Muscle layer of colon (tissue), 2 donors: ENCODE measurements around the gene GOSR1.
A peak's percentile ranks its signal among the peaks of the same experiment; 100 is the strongest.
"Not testable (repeated sequence)": the region's sequence is repeated elsewhere in the genome, so short reads cannot be mapped to it uniquely, and the experiment has no call there.

ENCODE experiments used
- H3K27ac ChIP-seq: one replicate; pipeline ENCODE4 v1.7.0; 2013; ENCODE audit warnings: low read depth, mild to moderate bottlenecking, low read length, moderate library complexity
- H3K27me3 ChIP-seq, 2 donors: one replicate each; pipeline ENCODE4 v1.7.0; 2013; ENCODE audit warnings: low read length in 2 of 2, mild to moderate bottlenecking in 2 of 2; ENCODE audit not compliant: insufficient read depth in 2 of 2, control insufficient read depth in 1 of 2
- H3K36me3 ChIP-seq: one replicate; pipeline ENCODE4 v1.7.0; 2013; ENCODE audit warnings: mild to moderate bottlenecking, low read length; ENCODE audit not compliant: insufficient read depth
- H3K4me1 ChIP-seq: one replicate; pipeline ENCODE4 v1.7.0; 2013; ENCODE audit warnings: mild to moderate bottlenecking, low read length; ENCODE audit not compliant: insufficient read depth
- H3K4me3 ChIP-seq, 2 donors: one replicate each; pipeline ENCODE4 v1.7.0; 2013; ENCODE audit warnings: low read length in 2 of 2, low read depth in 1 of 2, mild to moderate bottlenecking in 1 of 2, moderate library complexity in 1 of 2
- H3K9ac ChIP-seq: one replicate; pipeline ENCODE4 v1.7.0; 2013; ENCODE audit warnings: low read length
- H3K9me3 ChIP-seq: one replicate; pipeline ENCODE4 v1.7.0; 2013; ENCODE audit warnings: mild to moderate bottlenecking, low read length
- donor health status: abdominal sarcoma.
- donor health status: Adenocarcinoma of cecum.

The GOSR1 gene

DNA sequence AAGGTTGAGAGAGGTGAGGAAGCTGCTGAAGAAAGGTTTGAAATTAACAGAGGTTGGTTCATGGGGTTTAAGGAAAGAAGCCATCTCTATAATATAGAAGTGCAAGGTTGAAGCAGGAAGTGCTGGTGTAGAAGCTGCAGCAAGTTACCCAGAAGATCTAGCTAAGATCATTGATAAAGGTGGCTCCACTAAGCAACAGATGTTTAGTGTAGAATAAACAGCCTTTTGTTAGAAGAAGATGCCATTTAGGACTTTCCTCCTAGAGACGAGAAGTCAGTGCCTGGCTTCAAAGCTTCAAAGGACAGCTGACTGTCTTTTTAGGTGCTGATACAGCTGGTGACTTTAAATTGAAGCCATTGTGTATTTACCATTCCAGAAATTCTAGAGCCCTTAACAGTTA lies 29.3 kb downstream of the GOSR1 start:
- no peak overlapping the region for H3K27ac ChIP-seq
- H3K4me1 ChIP-seq, result no peaks in the 10 kb centered on the region
- no peaks in the 10 kb centered on the region for H3K9me3 ChIP-seq
- no peaks in the 10 kb centered on the region for H3K27me3 ChIP-seq
- peaks cover 10% of the 10 kb centered on the region for H3K36me3 ChIP-seq
- no peak overlapping the region for H3K4me3 ChIP-seq
- H3K9ac ChIP-seq, result no peak overlapping the region

DNA sequence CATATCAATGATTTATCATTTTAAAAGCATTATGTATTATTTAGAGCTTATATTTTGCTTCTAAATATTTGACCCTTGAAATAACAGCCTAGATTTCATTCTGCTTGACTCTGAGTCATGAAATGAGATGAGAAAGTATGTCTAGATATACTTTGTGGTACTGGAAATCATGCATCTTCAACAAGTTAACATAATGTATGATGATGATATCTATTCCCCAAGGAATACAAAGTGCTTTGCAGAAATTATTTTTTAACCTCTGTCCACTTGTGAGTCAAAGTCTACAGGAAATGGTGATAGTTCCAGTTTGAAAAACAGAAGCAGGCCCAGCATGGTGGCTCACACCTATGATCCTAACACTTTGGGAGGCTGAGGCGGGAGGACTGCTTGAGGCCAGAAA lies 36.1 kb downstream of the GOSR1 start:
- Histone ChIP-seq H3K9ac (no peak overlapping the region), H3K4me1 (no peaks in the 10 kb centered on the region), H3K27ac (no peak overlapping the region), H3K4me3 (no peak overlapping the region), H3K27me3 (no peaks in the 10 kb centered on the region), H3K9me3 (no peaks in the 10 kb centered on the region), H3K36me3 (peaks cover 10% of the 10 kb centered on the region)

DNA sequence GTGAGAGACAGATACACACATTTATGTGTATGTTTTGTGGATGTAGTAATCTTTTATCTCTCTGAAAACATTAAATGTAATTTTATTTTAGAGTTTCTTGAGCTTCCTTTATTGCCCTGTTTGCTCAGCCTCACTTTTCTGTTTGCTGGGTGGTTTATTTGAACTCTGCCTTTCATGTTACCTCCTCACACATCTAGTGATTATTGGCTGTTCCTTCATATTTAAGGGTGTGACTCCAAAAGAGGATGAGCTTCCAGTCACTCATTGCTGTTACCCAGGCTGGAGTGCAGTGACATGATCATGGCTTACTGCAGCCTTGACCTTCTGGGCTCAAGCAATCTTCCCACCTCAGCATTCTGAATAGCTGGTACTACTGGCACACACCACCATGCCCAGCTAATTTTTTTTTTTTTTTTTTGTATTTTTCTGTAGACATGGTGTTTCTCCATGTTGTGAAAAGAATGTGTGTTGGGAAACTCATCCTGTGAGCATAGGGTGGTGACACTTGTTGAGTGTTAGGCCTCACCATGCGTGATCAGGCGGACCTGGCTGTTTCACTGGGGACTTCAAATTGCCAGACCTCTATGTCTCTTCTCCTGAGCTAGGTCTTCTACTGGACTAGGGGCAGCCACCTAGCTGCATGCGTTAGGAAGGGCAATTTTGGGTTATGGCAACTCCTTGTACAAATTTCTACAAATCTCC lies 37.8 kb downstream of the GOSR1 start:
- no peak overlapping the region for H3K9ac ChIP-seq
- H3K27me3 ChIP-seq, result no peaks in the 10 kb centered on the region
- no peaks in the 10 kb centered on the region for H3K4me1 ChIP-seq
- no peak overlapping the region for H3K27ac ChIP-seq
- H3K36me3 ChIP-seq, result peaks cover 10% of the 10 kb centered on the region
- no peaks in the 10 kb centered on the region for H3K9me3 ChIP-seq
- no peak overlapping the region for H3K4me3 ChIP-seq

DNA sequence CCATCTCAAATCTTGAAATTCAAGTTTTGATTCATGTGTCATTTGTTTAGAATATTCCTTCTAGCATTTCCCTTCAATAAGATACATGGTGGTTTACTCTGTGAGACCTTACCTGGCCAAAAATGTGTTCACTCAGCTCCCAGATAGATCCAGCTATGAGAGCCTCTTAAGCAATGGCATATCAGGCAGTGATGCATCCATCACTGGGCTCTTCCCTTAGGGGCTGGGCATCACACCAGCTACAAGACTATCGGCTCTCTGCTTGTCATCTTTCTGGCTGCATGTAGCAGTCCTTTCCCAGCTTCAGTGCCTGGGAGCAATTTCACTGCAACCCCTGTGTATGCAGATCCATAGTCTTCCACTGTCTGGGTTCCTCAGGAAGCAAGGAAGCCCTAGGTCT lies 40.6 kb downstream of the GOSR1 start:
- Histone ChIP-seq H3K4me1 (no peaks in the 10 kb centered on the region), H3K36me3 (peaks cover 16% of the 10 kb centered on the region), H3K27me3 (no peaks in the 10 kb centered on the region), H3K9me3 (no peaks in the 10 kb centered on the region), H3K4me3 (no peak overlapping the region), H3K27ac (no peak overlapping the region), H3K9ac (no peak overlapping the region)

DNA sequence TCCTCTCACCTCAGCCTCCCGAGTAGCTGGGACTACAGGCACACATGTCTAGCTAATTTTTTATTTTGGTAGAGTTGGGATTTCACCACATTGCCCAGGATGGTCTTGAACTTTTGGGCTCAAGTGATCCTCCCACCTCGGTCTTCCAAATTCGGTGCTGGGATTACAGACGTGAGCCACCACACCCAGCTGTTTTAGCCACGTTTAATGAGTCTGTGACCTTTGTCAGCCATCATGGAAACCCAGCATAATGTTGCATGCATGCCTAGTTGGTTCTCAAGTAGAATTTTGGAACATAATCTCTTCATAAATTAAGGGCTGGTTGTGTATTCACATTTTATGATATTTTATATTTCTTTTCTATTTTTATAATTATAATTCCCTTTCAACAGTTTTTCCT lies 42.0 kb downstream of the GOSR1 start:
- Histone ChIP-seq H3K4me3 (no peak overlapping the region), H3K27me3 (no peaks in the 10 kb centered on the region), H3K27ac (no peak overlapping the region), H3K36me3 (peaks cover 6% of the 10 kb centered on the region), H3K4me1 (no peaks in the 10 kb centered on the region), H3K9ac (no peak overlapping the region), H3K9me3 (no peaks in the 10 kb centered on the region)

DNA sequence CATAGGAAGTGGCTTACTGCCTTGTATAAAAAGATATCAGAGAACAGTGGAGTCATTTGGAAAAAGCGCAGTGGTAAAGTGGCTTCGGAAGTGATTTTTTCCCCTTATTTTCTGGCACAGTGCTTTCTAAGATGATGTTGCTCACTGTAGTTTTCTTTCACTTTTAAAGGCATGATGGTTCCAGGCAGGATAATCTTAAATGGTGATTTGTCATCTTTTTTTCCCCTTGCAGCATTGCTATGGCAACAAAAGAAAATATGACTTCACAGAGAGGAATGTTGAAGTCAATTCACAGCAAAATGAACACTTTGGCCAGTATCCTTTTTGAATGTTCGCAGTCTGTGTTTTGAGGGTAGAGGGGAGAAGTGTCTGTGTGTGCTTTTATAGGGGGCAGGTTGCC lies 42.5 kb downstream of the GOSR1 start:
- Histone ChIP-seq H3K9ac (no peak overlapping the region), H3K9me3 (no peaks in the 10 kb centered on the region), H3K36me3 (peaks cover 6% of the 10 kb centered on the region), H3K4me1 (peaks cover 5% of the 10 kb centered on the region), H3K27me3 (no peaks in the 10 kb centered on the region), H3K4me3 (peak overlapping the region in 1 of 2 donors; percentile 19), H3K27ac (no peak overlapping the region)

DNA sequence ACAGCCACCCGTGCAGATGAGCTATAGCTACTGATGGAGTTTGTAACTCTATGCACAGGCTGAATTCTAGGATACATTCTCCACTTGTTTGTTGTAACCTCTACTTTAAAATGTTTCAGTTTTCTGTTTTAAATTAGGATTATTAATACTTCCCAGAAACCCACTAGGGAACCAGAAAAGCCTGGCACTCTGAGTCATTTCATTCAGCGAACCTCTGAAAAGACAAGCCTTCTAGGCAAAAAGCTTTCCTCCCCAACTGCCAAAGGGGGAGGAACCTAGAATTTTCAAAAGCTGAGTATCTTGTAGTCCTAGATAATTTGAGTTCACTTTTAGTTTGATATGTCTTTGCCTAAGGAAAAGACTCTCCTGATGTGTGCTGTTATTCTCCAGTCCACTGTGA lies 43.2 kb downstream of the GOSR1 start:
- Histone ChIP-seq H3K27me3 (no peaks in the 10 kb centered on the region), H3K9me3 (no peaks in the 10 kb centered on the region), H3K9ac (no peak overlapping the region), H3K27ac (no peak overlapping the region), H3K4me1 (peaks cover 12% of the 10 kb centered on the region), H3K4me3 (no peak overlapping the region), H3K36me3 (peaks cover 6% of the 10 kb centered on the region)

DNA sequence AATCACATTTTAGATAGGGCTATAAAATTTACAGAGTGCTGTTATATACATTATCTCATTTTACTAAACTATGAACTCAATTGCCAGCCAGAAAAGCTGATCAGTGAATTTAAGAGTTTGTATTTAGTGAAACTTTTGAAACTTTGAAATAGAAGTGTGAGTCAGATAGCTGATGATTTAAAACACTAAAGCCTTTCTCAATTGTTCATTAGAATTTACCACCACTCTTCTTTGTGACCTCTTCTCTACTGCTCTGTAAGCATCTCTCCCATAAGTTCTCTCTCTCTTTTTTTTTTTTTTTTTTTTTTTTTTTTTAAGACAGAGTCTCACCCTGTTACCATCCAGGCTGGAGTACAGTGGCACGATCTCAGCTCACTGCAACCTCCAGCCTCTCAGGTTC lies 43.7 kb downstream of the GOSR1 start:
- Histone ChIP-seq H3K4me1 (peaks cover 12% of the 10 kb centered on the region), H3K27me3 (no peaks in the 10 kb centered on the region), H3K4me3 (no peak overlapping the region), H3K27ac (no peak overlapping the region), H3K36me3 (peaks cover 6% of the 10 kb centered on the region), H3K9ac (no peak overlapping the region), H3K9me3 (no peaks in the 10 kb centered on the region)

DNA sequence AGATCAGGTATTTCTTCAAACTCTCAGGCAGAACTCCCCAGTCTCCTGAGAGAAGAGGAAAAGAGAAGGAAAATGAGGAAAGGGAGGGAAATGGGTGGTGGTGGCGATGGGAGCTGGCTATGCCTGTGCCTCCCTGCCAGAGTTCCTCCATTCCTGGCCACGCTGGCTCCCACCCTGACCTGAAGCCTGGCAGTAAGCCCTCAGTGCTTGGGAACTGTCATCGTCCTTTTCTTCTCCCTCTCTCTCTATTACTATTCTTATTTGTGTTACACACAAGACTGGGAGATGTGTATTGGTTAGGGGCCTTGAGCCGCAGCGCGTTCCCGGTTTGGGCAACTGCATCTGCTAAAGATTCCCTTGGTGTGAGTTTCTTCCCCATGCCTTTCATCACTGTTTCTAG lies 44.6 kb downstream of the GOSR1 start:
- peaks cover 12% of the 10 kb centered on the region for H3K4me1 ChIP-seq
- H3K27me3 ChIP-seq, result no peaks in the 10 kb centered on the region
- no peak overlapping the region for H3K9ac ChIP-seq
- peaks cover 6% of the 10 kb centered on the region for H3K36me3 ChIP-seq
- no peak overlapping the region for H3K4me3 ChIP-seq
- no peak overlapping the region for H3K27ac ChIP-seq
- H3K9me3 ChIP-seq, result no peaks in the 10 kb centered on the region

DNA sequence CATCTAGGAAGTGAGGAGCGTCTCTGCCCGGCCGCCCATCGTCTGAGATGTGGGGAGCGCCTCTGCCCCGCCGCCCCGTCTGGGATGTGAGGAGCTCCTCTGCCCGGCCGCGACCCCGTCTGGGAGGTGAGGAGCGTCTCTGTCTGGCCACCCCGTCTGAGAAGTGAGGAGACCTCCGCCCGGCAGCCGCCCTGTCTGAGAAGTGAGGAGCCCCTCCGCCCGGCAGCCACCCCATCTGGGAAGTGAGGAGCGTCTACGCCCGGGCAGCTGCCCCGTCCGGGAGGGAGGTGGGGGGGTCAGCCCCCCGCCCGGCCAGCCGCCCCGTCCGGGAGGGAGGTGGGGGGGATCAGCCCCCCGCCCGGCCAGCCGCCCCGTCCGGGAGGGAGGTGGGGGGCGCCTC lies 46.0 kb downstream of the GOSR1 start:
- H3K27ac ChIP-seq, H3K36me3 ChIP-seq, H3K9me3 ChIP-seq, H3K27me3 ChIP-seq, H3K9ac ChIP-seq, H3K4me3 ChIP-seq: not testable (repeated sequence)
- H3K4me1 ChIP-seq, result peaks cover 12% of the 10 kb centered on the region

DNA sequence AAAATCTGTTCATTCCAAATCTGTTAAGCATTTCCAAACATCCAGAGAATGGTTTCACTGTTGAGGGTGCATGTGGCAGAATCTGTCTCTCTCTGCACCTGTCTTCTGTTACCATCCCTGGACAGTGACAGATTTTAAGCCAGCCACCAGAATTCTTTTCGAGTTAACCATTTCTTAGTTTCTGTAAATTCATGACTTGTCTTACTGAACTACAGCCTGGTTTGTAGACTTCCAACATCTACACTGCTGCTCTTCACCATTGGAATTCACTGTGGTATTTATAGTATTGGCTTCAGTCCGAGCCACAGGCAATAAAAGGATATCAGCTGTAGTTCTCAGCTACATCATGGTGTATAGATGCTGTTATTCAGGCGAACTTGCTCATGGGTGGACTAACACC lies 47.6 kb downstream of the GOSR1 start:
- Histone ChIP-seq H3K36me3 (peaks cover 6% of the 10 kb centered on the region), H3K27ac (no peak overlapping the region), H3K4me3 (no peak overlapping the region), H3K4me1 (peaks cover 12% of the 10 kb centered on the region), H3K27me3 (no peaks in the 10 kb centered on the region), H3K9me3 (no peaks in the 10 kb centered on the region), H3K9ac (no peak overlapping the region)

DNA sequence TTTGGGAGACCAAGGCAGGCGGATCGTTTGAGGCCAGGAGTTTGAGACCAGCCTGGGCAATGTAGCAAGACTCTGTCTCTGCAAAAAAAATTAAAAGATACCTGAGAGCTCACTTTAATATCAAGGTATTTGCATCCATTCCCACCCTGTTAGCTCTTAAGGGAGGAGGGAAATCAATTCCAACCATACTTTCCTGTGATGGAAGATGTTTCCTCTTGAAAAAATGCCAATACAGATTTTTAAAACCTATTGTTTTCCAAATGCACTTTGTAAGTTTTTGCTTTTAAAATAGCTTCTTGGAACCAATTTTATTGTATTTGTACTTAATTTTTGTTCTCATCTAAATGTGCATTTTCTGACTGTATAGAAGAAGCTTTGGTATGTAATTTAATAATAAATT lies 49.2 kb downstream of the GOSR1 start:
- no peak overlapping the region for H3K9ac ChIP-seq
- H3K4me3 ChIP-seq, result no peak overlapping the region
- peaks cover 12% of the 10 kb centered on the region for H3K4me1 ChIP-seq
- H3K27me3 ChIP-seq, result no peaks in the 10 kb centered on the region
- H3K36me3 ChIP-seq, result peaks cover 6% of the 10 kb centered on the region
- no peaks in the 10 kb centered on the region for H3K9me3 ChIP-seq
- no peak overlapping the region for H3K27ac ChIP-seq
